ENCODE results near the gene MAP1A.

Gene MAP1A

GRCh38 chr15:43517354-43518196 lies at the start of gene MAP1A:
Gene MAP1A, plus strand, starts transcription at chr15:43517608. Its CDS starts 3,866 bp downstream, at chr15:43521474.
- Histone ChIP-seq H3K4me3 (peak within 1 kb of the TSS; percentile 24 to 40 (median 32)), H3K27ac (peak within 1 kb of the TSS in 17 of 21 experiments; percentile 9 to 79 (median 67))

GRCh38 chr15:43469867-43470266 lies 47.5 kb upstream of the MAP1A start:
- Histone ChIP-seq H3K27ac (no peak overlapping the region), H3K4me3 (no peak overlapping the region)

- no peak overlapping the region for H3K27ac ChIP-seq
Observed at GRCh38 chr15:43471975-43472374, 45.4 kb upstream of the MAP1A start.

GRCh38 chr15:43473885-43474284 lies 43.5 kb upstream of the MAP1A start:
- no peak overlapping the region for H3K27ac ChIP-seq
- no peak overlapping the region for H3K4me3 ChIP-seq

More at GRCh38 chr15:43471975-43472374, 45.4 kb upstream of the MAP1A start:
- no peak overlapping the region for H3K4me3 ChIP-seq

GRCh38 chr15:43483297-43484128 lies 33.9 kb upstream of the MAP1A start:
- Histone ChIP-seq H3K27ac (no peak overlapping the region), H3K4me3 (no peak overlapping the region)

GRCh38 chr15:43484455-43484854 lies 33.0 kb upstream of the MAP1A start:
- H3K4me3 ChIP-seq = no peak overlapping the region
- no peak overlapping the region for H3K27ac ChIP-seq

GRCh38 chr15:43487271-43487895 lies 30.0 kb upstream of the MAP1A start:
- Histone ChIP-seq H3K4me3 (no peak overlapping the region), H3K27ac (no peak overlapping the region)

GRCh38 chr15:43488790-43489189 lies 28.6 kb upstream of the MAP1A start:
- no peak overlapping the region for H3K4me3 ChIP-seq
- no peak overlapping the region for H3K27ac ChIP-seq

GRCh38 chr15:43489191-43489590 lies 28.2 kb upstream of the MAP1A start:
- no peak overlapping the region for H3K27ac ChIP-seq

GRCh38 chr15:43492266-43492665 lies 25.1 kb upstream of the MAP1A start:
- H3K4me3 ChIP-seq = peak overlapping the region; percentile 62 to 97 (median 86)
- H3K27ac ChIP-seq = peak overlapping the region in 20 of 21 experiments; percentile 60 to 93 (median 84)

More at GRCh38 chr15:43489191-43489590, 28.2 kb upstream of the MAP1A start:
- H3K4me3 ChIP-seq = no peak overlapping the region

- Histone ChIP-seq H3K27ac (peak within 1 kb of the TSS; percentile 60 to 93 (median 83)), H3K4me3 (peak within 1 kb of the TSS; percentile 62 to 97 (median 86))
Observed at GRCh38 chr15:43492673-43493601, 24.5 kb upstream of the MAP1A start, which contains the start of gene TP53BP1. Gene TP53BP1, minus strand, starts transcription at chr15:43493156. Its CDS starts 113 bp downstream, at chr15:43493043.

- peak overlapping the region in 6 of 7 experiments; percentile 62 to 97 (median 84) for H3K4me3 ChIP-seq
- H3K27ac ChIP-seq = peak overlapping the region in 13 of 21 experiments; percentile 61 to 93 (median 87)
Observed at GRCh38 chr15:43493703-43494472, 23.5 kb upstream of the MAP1A start.

GRCh38 chr15:43498990-43499389 lies 18.4 kb upstream of the MAP1A start:
- H3K27ac ChIP-seq = no peak overlapping the region
- H3K4me3 ChIP-seq = no peak overlapping the region

GRCh38 chr15:43499635-43500034 lies 17.8 kb upstream of the MAP1A start:
- Histone ChIP-seq H3K27ac (no peak overlapping the region), H3K4me3 (no peak overlapping the region)

GRCh38 chr15:43505738-43506137 lies 11.7 kb upstream of the MAP1A start:
- no peak overlapping the region for H3K4me3 ChIP-seq
- H3K27ac ChIP-seq = no peak overlapping the region

GRCh38 chr15:43508421-43508820 lies 9.0 kb upstream of the MAP1A start:
- no peak overlapping the region for H3K4me3 ChIP-seq
- H3K27ac ChIP-seq = peak overlapping the region in 14 of 21 experiments; percentile 7 to 88 (median 51)

GRCh38 chr15:43508991-43509659 lies 8.3 kb upstream of the MAP1A start:
- peak overlapping the region in 19 of 21 experiments; percentile 18 to 88 (median 78) for H3K27ac ChIP-seq
- peak overlapping the region in 1 of 7 experiments; percentile 43 for H3K4me3 ChIP-seq
